ENCODE measurements around the gene NF1. TPM values are rescaled to one million over a fixed set of nuclear protein-coding genes. Genes with fewer than 3 reads are reported as not detected.
"Not testable (repeated sequence)": the region's sequence is repeated elsewhere in the genome, so short reads cannot be mapped to it uniquely, and the experiment has no call there.

Gene NF1
- total RNA-seq, 1 experiment from 2014 or later, result 30.2 TPM

DNA sequence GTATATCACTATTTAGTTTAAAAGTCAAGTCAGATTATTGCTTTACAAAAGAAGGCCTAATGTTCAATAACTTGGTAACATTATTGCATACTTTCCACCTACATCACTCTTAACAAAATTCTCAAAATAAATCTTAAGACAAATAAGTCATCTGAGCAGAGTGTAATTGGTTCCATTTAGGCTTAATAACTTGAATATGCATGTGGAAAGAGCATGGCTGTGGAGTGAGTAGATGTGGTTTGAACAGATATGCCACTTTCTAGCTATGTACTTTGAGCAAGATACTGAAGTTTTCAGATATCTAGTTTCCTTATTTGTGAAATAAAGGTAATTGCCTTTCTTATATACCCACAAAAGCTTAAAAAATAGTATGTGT lies 233.4 kb downstream of the NF1 start:
- peak; percentile 9 for DNase-seq (ENCODE audit: low read depth)

DNA sequence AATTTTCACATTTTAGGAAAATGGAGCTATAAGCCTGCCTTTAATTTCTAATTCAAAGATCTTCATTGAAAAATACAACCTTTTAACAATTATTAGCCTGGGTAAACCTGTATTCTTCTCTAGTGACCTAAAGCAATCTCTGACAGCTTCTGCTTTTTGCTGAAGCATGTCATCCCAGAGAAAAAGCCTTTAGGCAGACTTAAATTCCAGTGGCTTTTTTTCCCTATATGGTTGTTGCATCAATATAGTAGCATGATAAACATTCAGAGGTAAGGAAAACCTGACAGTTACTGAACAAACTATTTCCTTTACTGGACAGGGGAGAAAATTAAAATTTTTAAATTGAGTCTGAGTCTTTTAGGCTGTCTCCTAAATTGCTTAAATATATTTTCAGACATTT lies 234.4 kb downstream of the NF1 start:
- DNase-seq (ENCODE audit: low read depth), result peak; percentile 33

DNA sequence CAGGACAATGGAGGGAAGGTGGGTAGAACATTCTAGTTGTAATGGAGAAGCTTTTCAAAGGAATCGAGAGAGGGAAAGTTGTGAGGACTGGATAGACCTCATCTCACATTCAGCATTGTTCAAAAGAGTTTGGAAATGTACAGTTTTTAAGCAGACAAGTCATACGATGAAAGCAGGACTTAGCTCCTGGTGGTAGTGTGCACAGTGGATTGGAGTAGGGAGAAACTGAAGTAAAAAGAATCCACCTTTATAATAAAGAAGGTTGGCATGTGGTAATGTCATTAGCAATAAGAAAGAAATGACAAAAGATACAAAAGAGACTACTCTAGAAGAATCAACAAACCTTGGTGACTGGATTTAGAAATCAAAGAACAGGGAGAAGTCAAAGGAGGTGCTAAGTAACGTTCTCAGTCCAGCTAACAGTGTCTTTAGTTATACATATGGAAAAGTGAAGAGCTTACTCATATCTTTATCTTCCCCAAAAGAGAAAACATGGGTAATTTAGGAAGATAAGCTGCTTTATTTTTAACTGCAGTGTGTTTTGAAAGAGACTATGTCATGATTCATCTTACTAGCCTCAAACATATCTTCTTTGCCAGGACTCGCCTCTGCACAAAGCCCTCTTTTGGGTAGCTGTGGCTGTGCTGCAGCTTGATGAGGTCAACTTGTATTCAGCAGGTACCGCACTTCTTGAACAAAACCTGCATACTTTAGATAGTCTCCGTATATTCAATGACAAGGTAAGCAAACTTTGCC lies 245.3 kb downstream of the NF1 start:
- DNase-seq (ENCODE audit: low read depth), result peak; percentile 74

DNA sequence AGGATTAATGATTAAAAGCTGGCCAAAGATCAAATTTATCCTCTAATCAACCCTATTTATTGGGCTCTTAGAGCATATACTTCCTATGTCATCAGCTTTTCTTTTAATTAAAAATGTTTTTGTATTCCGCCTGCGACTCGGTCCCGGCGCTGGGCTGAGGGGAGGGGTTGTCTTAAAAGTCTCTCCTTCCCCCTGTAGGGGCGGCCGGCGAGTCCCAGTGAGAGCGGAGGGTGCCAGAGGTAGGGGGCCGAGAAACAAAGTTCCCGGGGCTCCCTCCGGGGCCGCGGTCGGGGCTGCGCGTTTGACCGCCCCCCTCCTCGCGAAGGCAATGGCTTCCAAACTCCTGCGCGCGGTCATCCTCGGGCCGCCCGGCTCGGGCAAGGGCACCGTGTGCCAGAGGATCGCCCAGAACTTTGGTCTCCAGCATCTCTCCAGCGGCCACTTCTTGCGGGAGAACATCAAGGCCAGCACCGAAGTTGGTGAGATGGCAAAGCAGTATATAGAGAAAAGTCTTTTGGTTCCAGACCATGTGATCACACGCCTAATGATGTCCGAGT lies 250.5 kb downstream of the NF1 start:
- DNase-seq (ENCODE audit: low read depth), result not testable (repeated sequence)

DNA sequence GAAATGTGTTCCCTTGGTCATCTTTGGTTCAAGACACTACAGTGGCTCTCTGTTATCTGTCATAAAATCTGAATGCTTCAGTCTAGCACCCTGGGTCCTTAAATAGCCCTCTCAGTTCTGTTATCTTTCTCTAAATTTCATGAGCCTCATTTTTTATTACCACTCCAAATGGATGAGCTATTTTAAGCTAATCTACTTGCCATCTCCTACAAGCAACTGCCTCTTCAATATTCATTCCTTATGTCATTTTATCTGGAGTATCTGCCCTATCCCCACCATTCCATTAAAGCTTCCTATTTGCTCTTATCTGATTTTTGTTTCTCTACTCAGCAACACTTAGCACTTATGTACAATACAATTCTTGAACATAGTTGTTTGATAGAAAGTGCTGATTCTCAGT lies 254.7 kb downstream of the NF1 start:
- no peak for DNase-seq (ENCODE audit: low read depth)

DNA sequence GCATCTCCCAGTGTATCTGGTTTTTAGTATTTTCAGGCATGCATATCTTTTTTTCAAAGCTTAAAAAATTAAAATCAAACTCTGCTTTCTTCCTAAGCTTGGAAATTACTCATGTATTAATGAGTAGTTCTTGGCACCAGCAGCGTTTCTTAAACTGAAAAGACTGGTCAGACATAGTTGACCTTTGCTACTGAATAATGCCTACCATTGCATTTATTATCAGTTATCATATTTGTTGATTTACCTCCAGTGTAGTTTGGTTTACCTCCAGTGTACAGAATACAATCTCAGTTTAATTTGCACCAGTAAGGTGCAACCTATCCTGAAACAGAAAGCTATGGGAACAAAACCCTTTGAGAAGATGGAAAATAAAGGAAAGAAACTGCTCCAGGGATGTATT lies 261.2 kb downstream of the NF1 start:
- DNase-seq (ENCODE audit: low read depth), result no peak

DNA sequence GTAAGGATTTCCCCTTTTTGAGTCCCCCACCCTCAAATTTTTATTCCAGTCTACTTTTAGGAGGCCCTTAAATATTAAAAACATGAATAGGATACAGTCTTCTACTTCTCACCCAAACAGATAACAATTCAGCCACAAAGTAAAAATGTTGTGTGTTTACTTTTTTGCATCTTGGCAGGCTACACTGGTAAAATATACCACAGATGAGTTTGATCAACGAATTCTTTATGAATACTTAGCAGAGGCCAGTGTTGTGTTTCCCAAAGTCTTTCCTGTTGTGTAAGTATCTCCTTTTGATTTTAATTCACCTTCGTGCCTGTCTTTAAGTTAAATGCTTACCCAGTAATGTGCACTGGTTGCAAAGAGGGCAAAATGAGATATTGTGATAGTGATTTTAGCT lies 262.3 kb downstream of the NF1 start:
- no peak for DNase-seq (ENCODE audit: low read depth)

DNA sequence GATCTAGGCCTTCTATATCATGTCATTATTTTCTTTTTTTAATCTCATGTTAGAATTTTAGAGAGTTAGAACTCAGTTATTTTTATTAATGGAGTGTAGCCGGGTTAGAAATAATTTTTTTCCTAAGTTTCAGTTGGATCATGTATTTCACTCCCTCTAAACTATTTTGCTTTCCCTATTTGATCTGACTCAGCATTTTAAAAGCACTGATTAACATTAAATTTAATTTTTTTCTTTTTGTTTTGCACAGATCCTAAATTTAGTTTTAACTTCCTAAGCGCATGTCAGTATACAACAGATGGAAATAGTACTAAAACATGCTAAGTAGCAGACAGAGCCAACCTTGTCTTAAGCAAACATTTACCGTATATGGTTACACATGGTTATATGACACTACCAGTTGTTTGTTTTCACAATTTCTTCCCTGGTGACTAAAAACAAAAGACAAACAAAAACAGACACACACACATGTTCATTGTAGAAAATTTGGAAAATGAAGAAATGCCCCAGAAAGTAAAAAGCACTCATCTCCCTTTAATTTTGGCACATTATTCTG lies 263.1 kb downstream of the NF1 start:
- no peak for DNase-seq (ENCODE audit: low read depth)

DNA sequence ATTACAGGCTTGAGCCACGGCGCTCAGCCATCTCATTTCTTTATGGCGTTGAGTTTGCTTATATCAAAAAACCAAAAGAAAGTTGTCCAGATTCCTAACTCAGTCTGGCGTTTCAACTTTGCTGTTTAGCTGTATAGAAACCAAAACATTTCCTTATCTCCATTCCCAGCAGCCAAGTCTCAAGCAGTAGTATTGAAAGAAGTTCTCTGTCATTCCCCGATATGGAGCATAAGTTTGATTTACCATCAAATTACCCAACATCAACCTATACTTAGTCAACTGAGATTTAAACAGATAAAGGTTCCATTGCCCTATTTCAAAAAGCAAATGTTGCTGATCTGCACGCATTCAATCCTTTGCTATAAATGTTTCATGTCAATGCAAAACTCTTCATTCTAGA lies 269.2 kb downstream of the NF1 start:
- DNase-seq (ENCODE audit: low read depth), result no peak

DNA sequence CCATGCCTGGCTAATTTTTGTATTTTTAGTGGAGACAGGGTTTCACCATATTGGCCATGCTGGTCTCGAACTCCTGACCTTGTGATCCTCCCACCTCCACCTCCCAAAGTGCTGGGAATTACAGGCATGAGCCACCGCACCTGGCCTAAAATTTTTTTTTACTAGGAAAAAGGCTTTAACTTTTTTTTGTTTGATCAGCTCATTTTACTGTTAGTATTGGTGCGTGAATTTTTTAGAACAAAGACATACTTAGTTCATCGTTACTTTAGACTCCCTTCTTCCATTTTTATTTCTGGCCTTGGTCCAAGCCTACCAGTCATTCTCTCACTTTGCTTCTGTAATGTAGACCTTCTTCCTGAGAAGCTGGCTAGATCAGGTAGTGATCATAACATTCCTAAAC lies 271.3 kb downstream of the NF1 start:
- DNase-seq (ENCODE audit: low read depth), result no peak

DNA sequence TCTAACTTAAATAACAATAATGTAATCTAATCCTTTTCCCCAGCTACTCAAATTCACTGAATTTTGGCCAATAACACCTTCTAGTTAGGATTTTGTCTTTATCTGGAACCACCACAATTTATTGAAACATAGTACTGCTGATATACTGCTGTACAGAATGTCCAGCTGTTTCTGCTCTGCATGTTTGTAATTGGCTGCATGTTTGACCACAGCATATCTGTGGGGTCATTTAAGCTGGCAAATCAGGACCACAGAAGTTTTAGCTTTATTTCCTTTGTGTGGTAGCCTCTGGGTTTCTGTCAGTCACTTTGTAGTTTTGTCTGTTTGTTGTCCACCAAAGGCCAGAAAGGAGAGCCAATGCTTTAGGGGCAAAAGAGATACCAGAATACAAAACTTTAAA lies 274.5 kb downstream of the NF1 start:
- DNase-seq (ENCODE audit: low read depth), result peak; percentile 27

DNA sequence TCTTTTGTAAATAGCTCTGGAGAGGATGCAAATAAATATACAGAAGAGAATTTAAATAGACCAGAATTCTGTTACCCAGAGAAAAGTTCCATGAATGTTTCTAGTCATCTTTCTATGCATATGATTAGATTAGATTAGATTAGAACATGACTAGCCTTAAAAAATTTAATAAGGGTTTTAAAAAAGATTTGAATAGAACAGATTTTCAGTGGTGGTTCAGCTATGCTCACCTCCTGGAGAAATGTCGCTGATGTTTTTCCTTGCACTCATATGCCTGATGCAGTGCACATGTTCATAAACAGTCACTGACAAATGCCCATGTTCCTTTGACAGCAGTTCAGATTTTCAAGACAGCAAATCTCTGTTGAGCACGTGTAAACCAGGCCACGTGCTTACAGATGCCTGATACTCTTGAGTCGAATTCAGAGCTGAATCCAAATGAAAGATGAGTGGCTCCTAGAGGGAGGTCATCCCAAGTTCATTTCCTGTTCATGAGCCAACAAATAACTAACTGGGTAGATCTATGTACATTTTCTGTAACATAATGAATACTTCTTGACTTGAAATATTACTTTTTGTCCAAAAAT lies 276.8 kb downstream of the NF1 start:
- peak; percentile 54 for DNase-seq (ENCODE audit: low read depth)

DNA sequence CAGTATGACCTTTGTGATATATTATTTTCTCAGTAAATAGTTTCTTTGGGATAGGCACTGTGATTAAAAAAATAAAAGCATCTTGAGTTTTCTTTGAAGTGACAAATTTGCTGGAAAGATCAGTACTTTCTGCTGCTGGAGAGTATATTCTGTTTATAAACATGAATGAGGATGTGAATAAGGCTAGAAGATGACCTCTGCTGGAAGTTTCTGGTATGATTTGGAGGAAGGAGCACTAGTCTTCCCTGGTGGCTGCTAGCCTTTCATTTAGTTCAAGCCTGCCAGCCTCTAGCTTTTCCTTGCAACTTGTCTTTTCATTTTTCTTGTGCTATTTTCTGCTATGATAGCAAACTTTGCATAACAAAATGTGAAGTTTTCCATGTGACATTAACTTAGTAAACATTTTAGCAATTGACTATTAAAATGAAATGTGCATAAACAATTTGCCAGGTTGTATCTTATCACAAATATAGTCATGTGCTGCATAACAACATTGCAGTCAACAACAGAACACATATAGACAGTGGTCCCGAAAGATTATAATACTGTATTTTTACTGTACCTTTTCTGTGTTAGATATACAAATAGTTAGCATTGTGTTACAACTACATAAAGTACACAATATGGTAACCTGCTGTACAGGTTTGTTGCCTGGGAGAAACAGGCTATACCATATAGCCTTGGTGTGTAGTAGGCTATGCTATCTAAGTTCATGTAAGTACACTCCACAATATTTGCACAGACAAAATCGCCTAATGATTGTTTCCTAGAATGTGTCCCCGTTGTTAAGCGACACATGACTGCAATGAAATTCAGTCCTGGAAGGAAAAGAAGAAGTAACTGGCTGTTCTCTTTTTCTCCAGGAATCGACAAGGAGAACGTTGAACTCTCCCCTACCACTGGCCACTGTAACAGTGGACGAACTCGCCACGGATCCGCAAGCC lies 278.6 kb downstream of the NF1 start:
- DNase-seq (ENCODE audit: low read depth), result peak; percentile 62

DNA sequence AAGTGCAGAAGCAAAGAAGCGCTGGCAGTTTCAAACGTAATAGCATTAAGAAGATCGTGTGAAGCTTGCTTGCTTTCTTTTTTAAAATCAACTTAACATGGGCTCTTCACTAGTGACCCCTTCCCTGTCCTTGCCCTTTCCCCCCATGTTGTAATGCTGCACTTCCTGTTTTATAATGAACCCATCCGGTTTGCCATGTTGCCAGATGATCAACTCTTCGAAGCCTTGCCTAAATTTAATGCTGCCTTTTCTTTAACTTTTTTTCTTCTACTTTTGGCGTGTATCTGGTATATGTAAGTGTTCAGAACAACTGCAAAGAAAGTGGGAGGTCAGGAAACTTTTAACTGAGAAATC lies 279.3 kb downstream of the NF1 start:
- DNase-seq (ENCODE audit: low read depth), result no peak

DNA sequence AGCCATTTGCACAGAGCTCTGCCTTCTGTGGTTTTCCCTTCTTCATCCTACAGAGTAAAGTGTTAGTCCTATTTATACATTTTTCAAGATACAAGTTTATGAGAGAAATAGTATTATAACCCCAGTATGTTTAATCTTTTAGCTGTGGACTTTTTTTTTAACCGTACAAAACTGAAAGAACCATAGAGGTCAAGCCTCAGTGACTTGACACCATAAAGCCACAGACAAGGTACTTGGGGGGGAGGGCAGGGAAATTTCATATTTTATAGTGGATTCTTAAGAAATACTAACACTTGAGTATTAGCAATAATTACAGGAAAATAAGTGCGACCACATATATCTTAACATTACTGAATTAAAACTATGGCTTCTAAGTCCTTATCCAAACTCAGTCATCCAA lies 279.7 kb downstream of the NF1 start:
- no peak for DNase-seq (ENCODE audit: low read depth)

DNA sequence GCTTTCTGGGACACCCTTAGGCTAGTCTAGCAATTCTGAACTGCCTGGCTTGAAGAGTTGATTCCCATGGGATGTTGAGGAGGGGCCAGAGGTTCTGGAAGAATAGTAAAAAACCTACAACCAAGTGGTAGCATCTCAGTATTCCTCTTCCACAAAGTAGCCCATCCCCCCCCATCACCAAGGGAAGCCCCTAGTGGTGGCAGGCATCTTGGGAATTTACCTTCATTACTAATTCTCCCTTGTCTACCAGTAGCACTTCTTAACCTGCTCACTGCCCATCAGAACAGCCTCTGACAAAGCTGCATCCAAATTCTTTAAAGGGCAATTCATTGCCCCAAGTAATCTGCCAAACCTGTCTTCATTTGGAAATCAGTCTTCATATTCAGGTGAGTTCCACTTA lies 283.9 kb downstream of the NF1 start:
- no peak for DNase-seq (ENCODE audit: low read depth)

DNA sequence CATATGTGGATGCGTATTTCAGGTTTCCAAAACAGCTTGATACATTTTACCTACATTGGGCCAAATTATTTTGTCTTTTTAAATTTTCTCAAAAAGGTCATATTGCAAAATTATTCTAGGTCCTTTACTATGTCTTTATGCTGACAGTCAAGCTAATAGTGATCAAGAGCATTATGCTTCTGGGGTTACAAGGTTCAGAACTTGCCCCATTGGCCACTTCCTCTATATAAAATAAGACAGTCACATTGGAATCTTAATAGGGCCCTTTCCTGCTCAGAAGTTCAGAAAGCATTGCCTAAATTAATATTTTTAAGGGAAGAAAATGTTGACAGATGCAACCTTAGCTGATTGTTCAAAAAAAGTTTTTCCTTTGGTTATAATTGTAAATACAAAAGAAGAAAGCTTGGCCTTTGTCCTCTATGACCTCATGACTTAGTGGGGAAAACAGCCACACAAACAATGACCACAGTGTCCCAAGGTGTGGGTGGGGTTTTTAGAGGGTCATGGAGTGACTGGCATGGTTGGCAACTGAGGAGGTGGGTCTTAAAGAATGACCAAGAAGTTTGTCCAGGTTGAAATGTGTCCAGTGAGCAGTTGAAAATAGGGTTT lies 284.9 kb downstream of the NF1 start:
- no peak for DNase-seq (ENCODE audit: low read depth)

DNA sequence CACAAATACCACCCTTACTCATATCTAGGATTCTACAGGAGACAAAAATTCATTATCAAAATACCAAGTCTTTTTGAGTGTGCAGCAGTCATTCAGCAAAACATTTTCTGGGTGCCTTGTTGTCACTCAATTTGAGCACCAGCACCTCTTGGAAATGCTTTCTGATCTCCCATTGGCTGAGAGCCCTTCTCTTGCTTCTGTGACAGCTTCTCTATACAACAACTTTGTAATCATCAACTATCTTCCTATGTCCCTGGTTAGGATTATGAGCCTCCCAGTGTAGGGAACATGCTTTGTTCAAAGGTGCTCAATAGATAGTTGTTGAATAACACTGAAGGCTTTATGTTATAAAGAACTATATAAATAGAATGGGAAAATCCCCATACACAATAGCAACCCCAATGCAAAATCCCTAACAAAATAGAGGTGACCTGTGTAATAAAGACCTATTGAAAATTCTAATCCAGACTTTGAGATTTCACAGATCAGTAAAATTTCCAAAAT lies 286.4 kb downstream of the NF1 start:
- DNase-seq (ENCODE audit: low read depth), result no peak

DNA sequence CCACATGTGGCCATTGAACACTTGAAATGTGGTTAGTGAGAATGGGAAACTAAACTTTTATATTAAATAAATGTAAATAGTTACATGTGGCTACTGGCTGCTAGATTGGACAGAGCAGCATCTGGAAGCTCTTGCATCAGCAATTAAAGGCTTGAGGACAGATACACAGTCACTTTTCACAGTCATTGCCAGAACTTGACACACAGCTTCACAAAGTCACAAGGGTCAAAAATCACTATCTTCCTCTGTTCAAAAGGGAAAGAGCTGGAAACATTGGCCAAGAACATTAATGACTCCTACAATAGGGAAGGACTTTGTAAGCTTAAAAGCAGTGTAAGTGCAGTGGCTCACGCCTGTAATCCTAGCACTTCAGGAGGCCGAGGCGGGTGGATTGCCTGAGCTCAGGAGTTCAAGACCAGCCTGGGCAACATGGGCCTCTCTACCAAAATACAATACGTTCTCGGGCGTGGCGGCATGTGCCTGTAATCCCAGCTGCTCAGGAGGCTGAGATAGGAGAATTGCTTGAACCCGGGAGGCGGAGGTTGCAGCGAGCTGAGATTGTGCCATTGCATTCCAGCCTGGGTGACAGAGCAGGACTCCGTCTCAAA lies 288.0 kb downstream of the NF1 start:
- DNase-seq (ENCODE audit: low read depth), result not testable (repeated sequence)

DNA sequence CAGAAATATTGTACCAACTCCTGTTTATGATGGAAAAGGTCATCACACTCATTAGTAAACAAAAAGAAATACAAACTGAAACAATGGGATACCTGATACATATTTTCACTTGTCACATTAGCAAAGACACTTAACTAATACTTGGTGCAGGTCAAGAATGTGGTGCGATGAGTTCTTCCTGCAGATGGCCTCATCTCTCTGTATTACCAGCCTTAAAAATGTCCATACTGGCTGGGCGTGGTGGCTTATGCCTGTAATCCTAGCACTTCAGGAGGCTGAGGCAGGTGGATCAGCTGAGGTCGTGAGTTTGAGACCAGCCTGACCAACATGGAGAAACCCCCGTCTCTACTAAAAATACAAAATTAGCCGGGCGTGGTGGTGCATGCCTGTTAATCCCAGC lies 288.7 kb downstream of the NF1 start:
- not testable (repeated sequence) for DNase-seq (ENCODE audit: low read depth)

Data from RPMI7951 (cell line).